ENCODE results near the gene MACROD2.

GRCh38 chr20:15814360-15814759 is 1819.0 kb downstream of the MACROD2 start:
- no peak for TF ChIP-seq CTCF (IDR thresholded peaks at IDR 0.05)
- no peak for TF ChIP-seq POLR2A (IDR thresholded peaks at IDR 0.05)
- no peak for TF ChIP-seq POLR2AphosphoS5 (IDR thresholded peaks at IDR 0.05)
- TF ChIP-seq EP300 (IDR thresholded peaks at IDR 0.05), result no peak

Data from suprapubic skin (tissue), 4 donors.